ENCODE data around the gene KIAA2012. TPM values are rescaled to one million over a fixed set of nuclear protein-coding genes. Genes with fewer than 3 reads are reported as not detected.

KIAA2012 gene
- total RNA-seq (not detected), polyA plus RNA-seq (not detected)
- long read RNA-seq, donor 1: 0 reads
- long read RNA-seq, donor 2: 0 reads
- long read RNA-seq, donor 3: 0 reads
- long read RNA-seq, donor 4: 0 reads

DNA sequence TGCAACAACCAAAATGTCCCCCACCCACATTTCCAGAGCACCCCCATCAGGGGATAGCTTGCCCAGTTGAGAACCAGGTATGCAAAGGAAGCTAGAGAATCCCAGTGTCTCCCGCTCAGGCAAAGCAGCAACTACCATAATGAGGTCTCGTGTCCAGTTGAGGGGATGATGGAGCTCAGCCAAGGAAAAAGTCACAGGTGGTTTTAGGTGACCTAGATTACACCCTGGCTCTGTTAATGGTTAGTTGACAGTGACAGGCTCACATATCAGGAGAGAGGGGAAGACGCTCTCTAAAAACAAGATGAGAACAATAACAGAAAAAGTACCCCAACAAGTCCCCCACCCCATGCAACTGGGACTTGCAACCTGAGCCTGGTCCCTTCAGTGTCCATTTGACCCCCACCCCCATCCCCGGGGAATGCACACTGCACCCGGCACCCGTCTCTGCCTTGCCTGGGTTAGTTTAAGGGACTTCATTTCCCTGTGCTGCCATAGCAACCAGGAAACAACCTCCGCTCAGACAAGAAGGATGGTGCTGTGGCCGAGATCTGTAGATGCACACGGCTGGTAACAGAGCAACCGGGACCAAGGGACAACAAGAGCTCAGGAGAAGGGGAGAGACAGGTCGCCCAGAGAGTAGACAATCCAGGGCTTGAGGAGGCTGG, at the start of gene KIAA2012:
Gene KIAA2012 (plus strand): TSS at position 519 of the 665 bp plus-strand sequence. CDS start 373 bp downstream, outside the sequence.
- no peaks in the 10 kb centered on the region for H3K9me3 ChIP-seq (ENCODE audit: control insufficient read depth, low read length)
- DNase-seq (no peak), ATAC-seq (no peak)
- no peak within 1 kb of the TSS for H3K27ac ChIP-seq (ENCODE audit: low read length)
- intact Hi-C loops (cut with DNase I): no loop called here
- no peak within 1 kb of the TSS for H3K4me3 ChIP-seq (ENCODE audit: low read length)
- H3K4me1 ChIP-seq (ENCODE audit: control insufficient read depth, insufficient read depth, low read length): no peaks in the 10 kb centered on the region
- H3K27me3 ChIP-seq (ENCODE audit: control insufficient read depth, insufficient read depth): no peaks in the 10 kb centered on the region
- 66% methylated on average over 11 of the region's 11 CpGs for WGBS

DNA sequence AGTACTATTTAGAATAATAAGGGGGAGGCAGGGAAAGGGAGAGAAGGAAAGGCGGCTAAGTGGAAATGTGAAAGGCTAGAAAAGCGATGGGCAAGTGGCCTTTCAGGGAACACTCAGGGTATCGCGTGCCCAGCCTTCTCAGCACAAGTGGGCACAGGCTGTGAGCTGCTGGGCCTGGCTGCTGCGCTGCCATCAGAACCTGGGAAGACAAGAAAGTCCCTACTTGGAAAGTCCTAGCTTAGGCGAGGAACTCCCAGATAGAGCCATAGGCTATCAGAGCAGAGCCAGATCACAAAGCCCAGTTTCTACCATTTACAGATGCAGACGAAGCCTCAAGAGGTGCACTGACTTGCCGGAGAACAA, 49.2 kb upstream of the KIAA2012 start:
- H3K4me1 ChIP-seq (ENCODE audit: control insufficient read depth, insufficient read depth, low read length): no peaks in the 10 kb centered on the region
- 88% methylated on average over 8 of the region's 8 CpGs for WGBS
- DNase-seq (no peak), ATAC-seq (peak in 1 of 2 donors; percentile 18)
- no peaks in the 10 kb centered on the region for H3K27me3 ChIP-seq (ENCODE audit: control insufficient read depth, insufficient read depth)
- intact Hi-C loops (cut with DNase I): no loop called here
- no peaks in the 10 kb centered on the region for H3K9me3 ChIP-seq (ENCODE audit: control insufficient read depth, low read length)
- H3K27ac ChIP-seq (ENCODE audit: low read length): no peak overlapping the region
- no peak overlapping the region for H3K4me3 ChIP-seq (ENCODE audit: low read length)

DNA sequence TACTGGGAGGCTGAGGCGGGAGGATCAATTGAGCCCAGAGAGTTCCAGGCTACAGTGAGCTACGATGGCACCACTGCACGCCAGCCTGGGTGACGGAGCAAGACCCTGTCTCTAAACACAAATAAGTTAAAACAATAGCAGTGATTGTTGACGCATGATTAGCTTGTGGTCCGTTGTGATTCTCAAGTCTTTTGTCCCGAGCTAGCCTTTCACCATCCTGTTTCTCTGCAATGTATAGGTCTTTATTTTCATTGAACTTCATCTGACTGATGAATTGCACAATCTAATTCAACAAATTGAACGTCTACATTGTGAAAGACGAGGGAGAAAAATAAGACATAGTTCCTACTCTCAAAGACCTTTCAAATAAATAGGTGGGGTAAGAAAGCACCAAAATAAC, 48.2 kb upstream of the KIAA2012 start:
- ATAC-seq: no peak
- H3K27ac ChIP-seq (ENCODE audit: low read length): no peak overlapping the region
- intact Hi-C loops (cut with DNase I): no loop called here
- no peaks in the 10 kb centered on the region for H3K27me3 ChIP-seq (ENCODE audit: control insufficient read depth, insufficient read depth)
- DNase-seq: no peak
- H3K4me1 ChIP-seq (ENCODE audit: control insufficient read depth, insufficient read depth, low read length): no peaks in the 10 kb centered on the region
- no peak overlapping the region for H3K4me3 ChIP-seq (ENCODE audit: low read length)
- 86% methylated on average over 9 of the region's 9 CpGs for WGBS
- H3K9me3 ChIP-seq (ENCODE audit: control insufficient read depth, low read length): no peaks in the 10 kb centered on the region

DNA sequence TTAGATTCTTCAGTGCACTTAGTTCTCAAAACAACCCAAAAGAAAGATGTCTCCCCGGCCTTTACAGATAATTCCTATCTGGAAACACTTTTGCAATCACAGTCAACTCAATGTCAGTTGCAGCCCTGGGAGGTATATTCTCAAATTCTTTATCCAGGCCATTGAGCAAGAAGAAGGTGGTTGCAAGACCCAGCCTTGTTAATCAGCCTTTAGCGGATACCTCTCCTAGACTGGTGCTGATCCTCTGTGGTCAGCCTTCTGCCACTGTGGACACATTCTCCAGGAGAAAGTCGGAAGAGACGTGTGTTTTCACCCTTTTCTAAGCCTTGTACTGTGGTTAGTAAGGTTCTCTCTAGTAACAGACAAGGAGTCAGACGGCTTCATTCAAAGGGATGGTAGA, 47.2 kb upstream of the KIAA2012 start:
- no peak for DNase-seq
- H3K4me3 ChIP-seq (ENCODE audit: low read length): no peak overlapping the region
- H3K27me3 ChIP-seq (ENCODE audit: control insufficient read depth, insufficient read depth): no peaks in the 10 kb centered on the region
- 87% methylated on average over 5 of the region's 5 CpGs for WGBS
- no peak overlapping the region for H3K27ac ChIP-seq (ENCODE audit: low read length)
- no peaks in the 10 kb centered on the region for H3K9me3 ChIP-seq (ENCODE audit: control insufficient read depth, low read length)
- no peaks in the 10 kb centered on the region for H3K4me1 ChIP-seq (ENCODE audit: control insufficient read depth, insufficient read depth, low read length)
- intact Hi-C loops (cut with DNase I): no loop called here
- ATAC-seq: no peak

DNA sequence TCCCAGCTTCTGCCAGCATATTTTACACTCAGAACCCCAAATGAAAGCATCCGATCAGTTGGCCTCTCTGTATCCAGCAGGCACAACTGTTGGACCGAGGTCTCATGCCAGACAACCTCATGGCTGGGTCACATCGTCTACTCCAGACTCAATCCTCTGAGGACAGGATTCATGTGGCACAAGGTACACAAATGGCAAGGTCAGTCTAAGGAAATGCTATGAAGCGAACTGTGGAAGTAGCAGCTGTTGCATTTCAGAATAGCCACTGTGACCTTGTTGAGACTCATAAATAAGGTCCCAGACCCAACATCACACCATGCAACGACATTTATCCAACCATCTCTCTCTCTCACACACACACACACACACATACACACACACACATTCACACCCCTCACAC, 46.5 kb upstream of the KIAA2012 start:
- H3K27ac ChIP-seq (ENCODE audit: low read length): no peak overlapping the region
- intact Hi-C loops (cut with DNase I): no loop called here
- H3K4me1 ChIP-seq (ENCODE audit: control insufficient read depth, insufficient read depth, low read length): no peaks in the 10 kb centered on the region
- H3K4me3 ChIP-seq (ENCODE audit: low read length): no peak overlapping the region
- WGBS: 84% methylated on average over 5 of the region's 5 CpGs
- no peaks in the 10 kb centered on the region for H3K27me3 ChIP-seq (ENCODE audit: control insufficient read depth, insufficient read depth)
- no peak for DNase-seq
- no peaks in the 10 kb centered on the region for H3K9me3 ChIP-seq (ENCODE audit: control insufficient read depth, low read length)
- ATAC-seq: no peak

DNA sequence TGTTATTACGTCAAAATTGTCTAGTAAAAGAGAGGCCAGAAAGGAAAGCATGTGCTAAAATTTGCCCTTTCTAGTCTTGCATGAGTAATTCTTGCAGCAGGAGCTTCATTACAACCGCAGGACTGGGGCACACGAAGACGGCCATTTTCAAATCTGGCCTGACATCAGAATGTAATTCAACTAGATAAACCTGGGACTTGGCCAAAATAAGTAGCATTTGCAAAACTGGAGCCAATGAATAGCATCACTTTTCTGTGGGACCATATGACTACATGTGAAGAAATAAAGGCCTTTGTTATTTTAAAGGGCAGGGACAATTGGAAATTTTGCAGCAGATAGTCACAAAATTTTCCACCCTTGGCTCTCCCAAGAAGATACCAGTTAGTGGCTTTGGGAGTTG, 42.4 kb upstream of the KIAA2012 start:
- 65% methylated on average over 4 of the region's 4 CpGs for WGBS
- no peak for DNase-seq
- no peaks in the 10 kb centered on the region for H3K4me1 ChIP-seq (ENCODE audit: control insufficient read depth, insufficient read depth, low read length)
- no peak for ATAC-seq
- H3K4me3 ChIP-seq (ENCODE audit: low read length): no peak overlapping the region
- no peaks in the 10 kb centered on the region for H3K9me3 ChIP-seq (ENCODE audit: control insufficient read depth, low read length)
- no peak overlapping the region for H3K27ac ChIP-seq (ENCODE audit: low read length)
- intact Hi-C loops (cut with DNase I): loop anchor here in 3 of 4 donors (10.0 kb wide), 3 partner anchors 144 to 176 kb away; no protein-coding TSS in a partner anchor
- no peaks in the 10 kb centered on the region for H3K27me3 ChIP-seq (ENCODE audit: control insufficient read depth, insufficient read depth)

DNA sequence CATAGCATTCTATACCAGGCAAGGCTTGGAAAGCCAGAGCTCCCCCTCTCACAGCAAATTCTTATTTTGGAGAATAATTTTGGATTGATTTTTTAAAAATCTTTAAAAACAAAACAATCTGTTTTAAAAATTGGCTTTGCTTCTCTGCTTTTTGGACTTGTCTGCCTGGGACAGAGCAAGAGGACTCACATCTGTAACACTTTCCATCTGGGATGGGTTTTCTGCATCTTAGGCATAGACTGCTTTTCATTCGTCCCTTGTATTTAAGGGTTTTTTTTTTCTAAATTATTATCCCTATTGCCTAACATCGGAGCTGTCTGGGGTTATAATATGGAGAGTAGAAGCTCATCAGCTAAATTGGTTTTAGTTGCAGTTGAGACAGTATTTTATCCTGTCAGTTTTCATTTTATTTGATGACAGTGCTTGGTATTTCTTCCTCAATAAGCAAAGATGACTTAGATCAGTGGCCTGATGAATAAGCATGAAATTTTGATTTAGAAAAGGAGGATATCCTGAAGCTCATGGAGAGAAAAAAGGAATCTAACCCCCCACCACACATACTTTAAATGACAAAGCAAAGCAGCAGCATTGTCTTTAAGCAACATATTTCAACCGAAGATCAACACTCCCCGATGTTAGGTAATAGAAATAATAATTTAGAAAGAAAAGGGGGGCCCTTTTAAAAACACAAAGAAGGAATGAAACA, 41.7 kb upstream of the KIAA2012 start:
- H3K27me3 ChIP-seq (ENCODE audit: control insufficient read depth, insufficient read depth): no peaks in the 10 kb centered on the region
- H3K27ac ChIP-seq (ENCODE audit: low read length): no peak overlapping the region
- WGBS: 59% methylated on average over 4 of the region's 4 CpGs
- H3K4me1 ChIP-seq (ENCODE audit: control insufficient read depth, insufficient read depth, low read length): no peaks in the 10 kb centered on the region
- intact Hi-C loops (cut with DNase I): loop anchor here in 3 of 4 donors (10.0 kb wide), 3 partner anchors 143 to 177 kb away; no protein-coding TSS in a partner anchor
- no peak for DNase-seq
- no peak for ATAC-seq
- no peak overlapping the region for H3K4me3 ChIP-seq (ENCODE audit: low read length)
- no peaks in the 10 kb centered on the region for H3K9me3 ChIP-seq (ENCODE audit: control insufficient read depth, low read length)

DNA sequence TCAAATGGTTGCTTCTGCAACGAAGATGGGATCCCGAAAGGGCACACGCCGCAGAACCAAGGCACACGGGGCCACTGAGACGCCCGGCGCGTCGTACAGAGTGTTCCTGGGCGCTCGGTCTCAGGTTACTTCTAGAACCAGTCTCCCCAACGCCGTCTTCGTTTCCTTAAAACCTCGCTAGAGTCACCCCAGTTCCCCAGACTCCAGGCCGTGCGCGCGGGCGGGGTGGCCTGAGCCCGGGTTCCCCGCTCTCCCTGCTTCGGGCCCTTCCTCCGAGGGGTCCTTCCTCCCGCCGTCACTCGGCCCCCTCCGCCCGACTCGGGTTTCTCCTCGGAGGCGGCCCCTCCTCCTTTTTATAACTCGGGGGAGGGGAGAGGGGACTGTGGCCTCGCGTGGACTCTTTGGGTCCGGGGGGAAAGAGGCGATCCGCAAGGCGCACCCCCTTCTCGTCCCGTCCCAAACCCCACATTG, 40.2 kb upstream of the KIAA2012 start:
- Histone ChIP-seq H3K4me3 (ENCODE audit: low read length) (peak overlapping the region; percentile 68), H3K4me1 (ENCODE audit: control insufficient read depth, insufficient read depth, low read length) (no peaks in the 10 kb centered on the region), H3K27me3 (ENCODE audit: control insufficient read depth, insufficient read depth) (no peaks in the 10 kb centered on the region), H3K27ac (ENCODE audit: low read length) (peak overlapping the region; percentile 96), H3K9me3 (ENCODE audit: control insufficient read depth, low read length) (no peaks in the 10 kb centered on the region)
- ATAC-seq (peak; percentile 39), DNase-seq (peak in 2 of 3 donors; percentile 82 to 86)
- WGBS: under 1% methylated on average over 42 of the region's 42 CpGs
- intact Hi-C loops (cut with DNase I): loop anchor here in 3 of 4 donors (10.0 kb wide), 3 partner anchors 142 to 178 kb away; no protein-coding TSS in a partner anchor

DNA sequence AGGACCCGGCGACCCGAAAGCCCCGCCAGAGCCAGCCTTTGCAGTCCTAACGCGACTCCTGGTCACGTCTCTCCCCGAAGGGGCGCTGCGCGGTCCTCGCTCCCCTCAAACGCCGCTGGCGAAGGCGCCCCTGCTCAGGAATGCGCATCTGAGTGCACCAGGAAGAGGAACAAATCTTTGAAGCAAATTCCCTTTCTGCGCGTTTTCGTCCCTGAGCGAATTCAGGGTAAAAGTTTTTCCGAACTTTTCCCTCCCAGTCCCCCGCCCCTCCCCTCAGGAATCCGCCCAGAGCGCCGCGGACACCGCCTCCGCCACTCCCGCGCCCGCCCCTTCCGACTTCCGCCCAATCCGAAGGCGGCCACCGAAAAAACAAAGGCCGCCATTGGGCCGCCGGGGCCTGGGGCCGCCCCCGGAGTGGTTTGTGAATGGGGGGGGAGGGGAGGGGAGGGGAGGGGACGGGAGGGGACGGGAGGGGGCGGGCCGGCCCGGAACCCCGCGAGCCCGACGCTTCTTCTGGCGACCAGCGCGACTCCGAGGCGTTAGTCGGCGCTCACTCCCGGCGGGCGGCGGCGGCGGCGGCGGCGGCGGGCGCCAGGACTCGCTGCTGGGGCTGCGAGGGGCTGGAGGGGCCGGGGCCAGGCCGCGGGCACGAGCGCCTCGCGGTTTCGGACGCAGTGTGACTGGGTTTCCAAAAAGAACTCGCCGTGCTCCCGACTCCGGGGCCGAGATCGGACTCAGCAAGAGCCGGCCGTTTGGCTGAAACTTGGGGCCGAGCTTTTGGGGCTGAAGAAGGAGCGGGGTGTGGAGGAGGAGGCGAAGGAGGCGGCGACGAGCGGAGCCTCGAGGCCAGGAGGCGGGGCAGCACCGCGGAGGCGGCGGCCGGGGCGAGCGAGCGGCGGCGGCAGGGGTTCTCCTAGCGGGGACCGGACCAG, 39.5 kb upstream of the KIAA2012 start, which contains the start of gene FZD7:
Gene FZD7 (plus strand): TSS at position 539 of the 932 bp plus-strand sequence. CDS start 793 bp downstream, outside the sequence.
- H3K27me3 ChIP-seq (ENCODE audit: control insufficient read depth, insufficient read depth): no peaks in the 10 kb centered on the region
- ATAC-seq (peak; percentile 94 to 96), DNase-seq (peak; percentile 95 to 98 (median 97))
- H3K27ac ChIP-seq (ENCODE audit: low read length): peak within 1 kb of the TSS; percentile 97
- H3K4me1 ChIP-seq (ENCODE audit: control insufficient read depth, insufficient read depth, low read length): no peaks in the 10 kb centered on the region
- H3K4me3 ChIP-seq (ENCODE audit: low read length): peak within 1 kb of the TSS; percentile 68
- intact Hi-C loops (cut with DNase I): loop anchor here in 3 of 4 donors (2.0 to 10.0 kb wide), 4 partner anchors 65 to 179 kb away; no protein-coding TSS in a partner anchor
- no peaks in the 10 kb centered on the region for H3K9me3 ChIP-seq (ENCODE audit: control insufficient read depth, low read length)
- WGBS: under 1% methylated on average over 108 of the region's 109 CpGs
